Adrenal gland (tissue), 12 donors: ENCODE results near the gene GUCA2A. TPM values are rescaled to one million over a fixed set of nuclear protein-coding genes. Genes with fewer than 3 reads are reported as not detected.

Experiments
- DNase-seq, 7 donors: peaks; one replicate each; pipeline ENCODE4 v3.0.0-alpha.2; 2019 to 2020
- H3K27ac ChIP-seq, 5 donors: fragments of 200-600 bp; sonication (generic) in 4 of 5; 1 replicate in 3 of 5; 2 replicates in 2 of 5; pipeline versions ENCODE4 v1.5.1 to v1.8.0; 2016 to 2020; ENCODE audit warnings: mild to moderate bottlenecking in 1 of 5
- H3K27me3 ChIP-seq: fragments of 200-600 bp; 2 replicates; pipeline ENCODE4 v1.8.0; 2021
- H3K36me3 ChIP-seq, 2 donors: fragments of 200-600 bp; replicated peaks in 1 of 2; 1 replicate in 1 of 2; 2 replicates in 1 of 2; pipeline versions ENCODE4 v1.5.1 to v1.8.0; 2018 to 2022
- H3K4me1 ChIP-seq, 2 donors: fragments of 200-600 bp; replicated peaks in 1 of 2; 1 replicate in 1 of 2; 2 replicates in 1 of 2; pipeline versions ENCODE4 v1.5.1 to v1.8.0; 2018 to 2021
- H3K4me3 ChIP-seq, 4 donors: fragments of 200-600 bp; sonication (generic) in 3 of 4; one replicate each; pipeline ENCODE4 v1.5.1; 2016 to 2018
- H3K9me3 ChIP-seq, 3 donors: fragments of 200-600 bp; sonication (generic) in 1 of 3; replicated peaks in 1 of 3; 1 replicate in 2 of 3; 2 replicates in 1 of 3; pipeline versions ENCODE4 v1.5.1 to v1.8.0; 2016 to 2021
- POLR2A ChIP-seq, 2 donors: fragments of 450-650 bp; IDR thresholded peaks; one replicate each; pipeline ENCODE4 v1.6.1; 2017; ENCODE audit warnings: antibody characterized with exemption in 2 of 2, mild to moderate bottlenecking in 2 of 2, moderate library complexity in 1 of 2
- WGBS, 4 donors: extraction: QIAGEN DNeasy Blood & Tissue Kit in 2 of 4; methylation state at CpG; one replicate each; pipeline versions ENCODE4 v1.1.5 to v1.1.7; 2013 to 2017; 5-methylcytosine and 5-hydroxymethylcytosine counted together
- intact Hi-C, 2 donors: fragments of 100-400 bp; cut with DNase I; formaldehyde crosslinking; loops; one replicate each; pipeline versions ENCODE4 v1.14.1 to v1.15.0; 2022 to 2023
- polyA plus RNA-seq, 3 donors: library from polyadenylated mRNA; stranded (reverse); fragments of 200-250 nt in 2 of 3; fragments of 350-450 nt in 1 of 3; fragmentation: Illumina TruSeq in 1 of 3; extraction: RNeasy Lipid Tissue Mini Kit (QIAGEN cat#74804) in 1 of 3; gene quantifications; one replicate each; pipeline ENCODE4 v1.2.3, GENCODE V29; 2013 to 2014
- total RNA-seq, 9 donors: library from RNA; depleted of rRNA in 4 of 9; stranded (reverse); fragments of >200 nt in 4 of 9; fragments of 120-200 nt in 1 of 9; fragmentation: NEBNext Ultra II Directional in 1 of 9; extraction: Animal tissue kit (Norgen Biotek cat#: 25700) in 1 of 9; gene quantifications; one replicate each; pipeline versions ENCODE4 v1.1.0 to v1.2.4, GENCODE V29; 2013 to 2023
- TF ChIP-seq, protein P1 (sequence below), 6 experiments: fragments of 450-650 bp in 4 of 6; fragments of 200-600 bp in 2 of 6; sonication (generic) in 1 of 6; IDR thresholded peaks; 1 replicate in 5 of 6; 2 replicates in 1 of 6; pipeline versions ENCODE4 v1.5.1 to v1.8.0; 2016 to 2021; ENCODE audit warnings: antibody characterized with exemption in 6 of 6, mild to moderate bottlenecking in 2 of 6, moderate library complexity in 1 of 6
- donor health status: healthy with polysubstance abuse.
- donor health status: Bipolar disorder and iron deficiency.
- donor health status: DM: yes; HTN: yes; CAD: no.
- donor health status: DM: no; HTN: no; CAD: no.
- donor health status: DM: no; HTN: no; CAD: no.
- donor health status: DM: yes; HTN: yes; CAD: no.

The GUCA2A gene
- total and polyA plus RNA-seq, 12 donors, result 0.61 TPM; not detected in 11

DNA sequence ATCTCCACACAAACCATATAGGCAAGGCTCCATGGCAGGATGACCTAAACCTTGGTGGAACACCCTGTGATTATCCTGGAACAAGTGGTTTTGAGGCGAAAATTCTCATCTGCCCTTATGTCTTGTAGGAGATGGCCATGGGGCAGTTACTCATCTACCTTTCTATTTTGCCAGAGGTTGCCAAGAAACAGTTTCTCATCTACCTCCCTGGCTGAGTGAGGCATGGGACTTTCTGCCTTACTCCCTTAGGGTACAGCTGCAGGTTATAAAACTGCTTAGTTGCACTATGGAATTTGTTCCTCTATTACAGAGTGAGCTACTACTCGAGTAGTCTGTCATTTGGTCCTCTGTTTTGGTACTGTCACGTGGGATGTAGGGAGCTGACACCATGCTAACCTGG is 31.3 kb upstream of the GUCA2A start:
- H3K36me3 ChIP-seq, result peaks cover 0 to 6% of the 10 kb centered on the region in 2 donors
- H3K4me3 ChIP-seq, result no peak overlapping the region
- TF ChIP-seq, protein P1, sequence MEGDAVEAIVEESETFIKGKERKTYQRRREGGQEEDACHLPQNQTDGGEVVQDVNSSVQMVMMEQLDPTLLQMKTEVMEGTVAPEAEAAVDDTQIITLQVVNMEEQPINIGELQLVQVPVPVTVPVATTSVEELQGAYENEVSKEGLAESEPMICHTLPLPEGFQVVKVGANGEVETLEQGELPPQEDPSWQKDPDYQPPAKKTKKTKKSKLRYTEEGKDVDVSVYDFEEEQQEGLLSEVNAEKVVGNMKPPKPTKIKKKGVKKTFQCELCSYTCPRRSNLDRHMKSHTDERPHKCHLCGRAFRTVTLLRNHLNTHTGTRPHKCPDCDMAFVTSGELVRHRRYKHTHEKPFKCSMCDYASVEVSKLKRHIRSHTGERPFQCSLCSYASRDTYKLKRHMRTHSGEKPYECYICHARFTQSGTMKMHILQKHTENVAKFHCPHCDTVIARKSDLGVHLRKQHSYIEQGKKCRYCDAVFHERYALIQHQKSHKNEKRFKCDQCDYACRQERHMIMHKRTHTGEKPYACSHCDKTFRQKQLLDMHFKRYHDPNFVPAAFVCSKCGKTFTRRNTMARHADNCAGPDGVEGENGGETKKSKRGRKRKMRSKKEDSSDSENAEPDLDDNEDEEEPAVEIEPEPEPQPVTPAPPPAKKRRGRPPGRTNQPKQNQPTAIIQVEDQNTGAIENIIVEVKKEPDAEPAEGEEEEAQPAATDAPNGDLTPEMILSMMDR (IDR thresholded peaks at IDR 0.05), result no peak
- no peak for TF ChIP-seq POLR2A (IDR thresholded peaks at IDR 0.05)
- DNase-seq, result no peak
- intact Hi-C loops, result no loop called here
- H3K27ac ChIP-seq, result no peak overlapping the region
- no peaks in the 10 kb centered on the region for H3K27me3 ChIP-seq
- H3K9me3 ChIP-seq, result no peaks in the 10 kb centered on the region
- 94 to 97% (median 96%) methylated on average over 3 of the region's 3 CpGs for WGBS, 4 donors
- no peaks in the 10 kb centered on the region for H3K4me1 ChIP-seq

DNA sequence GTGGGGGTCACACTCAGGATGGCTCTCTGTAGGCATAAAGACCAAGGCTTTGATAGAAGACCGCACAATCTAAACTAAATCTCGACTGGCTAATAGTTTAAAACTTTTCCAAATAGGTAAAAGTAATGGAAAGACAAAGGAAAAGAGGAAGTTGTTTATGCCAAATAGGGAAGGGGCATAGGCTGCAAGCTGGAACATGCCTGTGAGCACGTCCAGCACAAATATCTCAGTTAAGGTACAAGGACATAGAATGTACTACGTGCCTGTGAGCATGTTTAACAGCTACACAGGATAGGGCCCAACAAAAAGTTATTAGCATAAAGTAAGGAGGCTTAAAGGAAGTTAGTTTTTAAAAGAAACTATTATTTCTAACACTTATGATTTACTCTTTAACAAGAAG is 27.6 kb upstream of the GUCA2A start:
- intact Hi-C loops, result no loop called here
- peaks cover 0 to 11% of the 10 kb centered on the region in 2 donors for H3K36me3 ChIP-seq
- no peak overlapping the region for H3K4me3 ChIP-seq
- H3K9me3 ChIP-seq, result no peaks in the 10 kb centered on the region
- no peak overlapping the region for H3K27ac ChIP-seq
- whole genome bisulfite sequencing, 4 donors, result 85 to 92% (median 90%) methylated on average over 4 of the region's 4 CpGs
- H3K4me1 ChIP-seq, result no peaks in the 10 kb centered on the region
- no peak for DNase-seq
- no peaks in the 10 kb centered on the region for H3K27me3 ChIP-seq
- TF ChIP-seq, protein P1 (IDR thresholded peaks at IDR 0.05), result no peak
- no peak for TF ChIP-seq POLR2A (IDR thresholded peaks at IDR 0.05)

DNA sequence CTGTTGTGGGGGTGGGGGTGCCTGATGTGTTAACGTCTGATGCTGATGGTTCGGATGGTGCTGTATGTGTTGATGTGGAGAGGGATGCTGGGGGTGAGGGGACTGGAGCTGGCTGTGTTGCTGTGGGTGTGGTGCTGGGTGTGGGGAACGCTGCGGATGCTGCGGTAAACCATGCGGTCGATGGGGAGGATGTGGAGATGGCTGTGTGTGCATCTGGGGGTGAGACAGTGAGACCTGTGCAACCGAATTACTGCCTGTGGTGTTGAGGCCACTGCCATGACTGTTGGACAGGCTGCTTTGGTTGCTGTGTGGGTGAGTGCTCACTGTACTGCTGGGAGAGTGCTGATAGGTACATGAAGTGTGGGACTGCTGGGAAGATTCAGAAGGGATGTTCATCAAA is 26.8 kb upstream of the GUCA2A start:
- Histone ChIP-seq H3K27me3 (no peaks in the 10 kb centered on the region), H3K36me3 (peaks cover 0 to 11% of the 10 kb centered on the region in 2 donors), H3K9me3 (no peaks in the 10 kb centered on the region), H3K4me3 (no peak overlapping the region), H3K4me1 (peaks cover 4% of the 10 kb centered on the region in 2 donors), H3K27ac (no peak overlapping the region)
- TF ChIP-seq, protein P1 (IDR thresholded peaks at IDR 0.05), result no peak
- no peak for TF ChIP-seq POLR2A (IDR thresholded peaks at IDR 0.05)
- DNase-seq, result no peak
- intact Hi-C loops, result no loop called here
- 92 to 97% (median 96%) methylated on average over 8 of the region's 8 CpGs for WGBS, 4 donors

DNA sequence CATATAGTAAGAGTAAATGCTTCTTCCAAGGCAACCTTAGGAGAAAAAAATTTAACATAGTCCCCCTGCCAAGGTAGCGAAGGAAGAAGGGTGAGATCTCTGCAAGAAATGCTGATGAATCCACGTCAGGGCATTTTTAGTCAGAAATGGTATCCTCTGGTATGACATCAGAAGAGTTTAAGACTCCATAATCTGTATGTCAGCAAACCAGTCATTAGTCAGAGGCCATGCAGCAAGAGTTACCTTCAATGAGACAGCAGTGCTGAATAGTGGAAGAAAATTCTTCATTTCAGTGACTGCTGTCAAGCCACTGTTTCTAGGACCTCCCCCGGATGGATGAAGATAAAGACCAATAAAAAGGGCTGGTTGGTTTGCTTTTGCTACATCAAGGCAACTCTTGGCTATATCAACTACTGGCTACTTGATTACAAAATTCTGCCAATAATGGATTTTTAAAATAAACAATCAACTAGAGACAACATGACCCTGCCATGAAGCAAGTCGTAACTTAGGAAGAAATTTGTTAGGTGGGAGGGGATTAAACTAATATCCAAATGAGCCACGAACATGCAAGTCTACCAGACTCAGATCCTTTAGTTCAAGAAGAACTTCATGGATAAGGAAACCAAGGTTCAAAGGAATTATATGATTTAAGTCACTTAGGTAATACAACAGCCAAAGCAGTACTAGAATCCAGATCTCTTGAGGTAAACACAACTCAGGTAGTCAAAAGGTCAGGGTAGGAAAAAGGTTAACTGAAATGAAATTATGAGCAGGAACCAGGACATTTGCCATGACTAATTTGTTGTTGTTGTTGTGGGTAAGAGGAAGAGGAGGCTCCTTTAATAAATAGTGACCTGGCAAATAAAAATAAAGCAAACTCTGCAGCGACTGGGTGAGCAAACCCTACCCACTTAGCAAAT is 25.6 kb upstream of the GUCA2A start:
- Histone ChIP-seq H3K9me3 (no peaks in the 10 kb centered on the region), H3K36me3 (peaks cover 0 to 11% of the 10 kb centered on the region in 2 donors), H3K27me3 (no peaks in the 10 kb centered on the region), H3K27ac (no peak overlapping the region), H3K4me3 (no peak overlapping the region), H3K4me1 (peaks cover 4 to 9% of the 10 kb centered on the region in 2 donors)
- TF ChIP-seq POLR2A (IDR thresholded peaks at IDR 0.05), result no peak
- TF ChIP-seq, protein P1 (IDR thresholded peaks at IDR 0.05), result no peak
- WGBS, 4 donors, result 90 to 96% (median 93%) methylated on average over 6 of the region's 6 CpGs
- DNase-seq, result no peak
- intact Hi-C loops, result no loop called here
